Measurements from ENCODE around the gene JOSD2.
"Not testable (repeated sequence)": the region's sequence is repeated elsewhere in the genome, so short reads cannot be mapped to it uniquely, and the experiment has no call there.

The JOSD2 gene

GRCh38 chr19:50475101-50475568 lies 35.9 kb downstream of the JOSD2 start:
- no peak for DNase-seq

GRCh38 chr19:50473336-50473735 lies 37.7 kb downstream of the JOSD2 start:
- DNase-seq: not testable (repeated sequence)

- no peak for DNase-seq
These were observed 42.2 kb downstream of the JOSD2 start for GRCh38 chr19:50468818-50469217.

GRCh38 chr19:50467566-50467965 lies 43.4 kb downstream of the JOSD2 start:
- no peak for DNase-seq

- DNase-seq: no peak
These were observed 44.3 kb downstream of the JOSD2 start for GRCh38 chr19:50466706-50467039.

- no peak for DNase-seq
These were observed 44.8 kb downstream of the JOSD2 start for GRCh38 chr19:50465986-50466705.

- DNase-seq: no peak
These were observed 46.0 kb downstream of the JOSD2 start for GRCh38 chr19:50465000-50465399.

- DNase-seq: no peak
These were observed 46.6 kb downstream of the JOSD2 start for GRCh38 chr19:50464348-50464747.

- DNase-seq: no peak
These were observed 48.0 kb downstream of the JOSD2 start for GRCh38 chr19:50462970-50463369.

GRCh38 chr19:50461066-50461875 lies 49.7 kb downstream of the JOSD2 start:
- DNase-seq: peak; percentile 64

GRCh38 chr19:50460161-50460765 lies 50.7 kb downstream of the JOSD2 start:
- no peak for DNase-seq

GRCh38 chr19:50459638-50460037 lies 51.4 kb downstream of the JOSD2 start:
- DNase-seq: no peak

GRCh38 chr19:50459067-50459456 lies 51.9 kb downstream of the JOSD2 start:
- DNase-seq: no peak

GRCh38 chr19:50458396-50459066 lies 52.5 kb downstream of the JOSD2 start:
- DNase-seq: no peak

GRCh38 chr19:50457300-50457699 lies 53.7 kb downstream of the JOSD2 start:
- no peak for DNase-seq

Measured in NCI-H1694 (cell line).